HCT116 (cell line): Measurements from ENCODE around the gene DYNLT4.

Experiments used
- POLR2A ChIP-seq: IDR thresholded peaks from 2 replicates; pipeline ENCODE4 v1.7.0; 2011; ENCODE audit warnings: borderline replicate concordance; ENCODE audit not compliant: insufficient read depth, insufficient read length; ENCODE audit errors: extremely low read depth
- RAD21 ChIP-seq: IDR thresholded peaks from 2 replicates; pipeline ENCODE4 v1.6.1; 2012; ENCODE audit warnings: low read depth, mild to moderate bottlenecking
- TCF7L2 ChIP-seq: IDR thresholded peaks from 2 replicates; pipeline ENCODE4 v1.7.0; 2011; ENCODE audit warnings: borderline replicate concordance, inconsistent platforms; ENCODE audit not compliant: insufficient read depth, insufficient read length; ENCODE audit errors: extremely low read depth

DNA sequence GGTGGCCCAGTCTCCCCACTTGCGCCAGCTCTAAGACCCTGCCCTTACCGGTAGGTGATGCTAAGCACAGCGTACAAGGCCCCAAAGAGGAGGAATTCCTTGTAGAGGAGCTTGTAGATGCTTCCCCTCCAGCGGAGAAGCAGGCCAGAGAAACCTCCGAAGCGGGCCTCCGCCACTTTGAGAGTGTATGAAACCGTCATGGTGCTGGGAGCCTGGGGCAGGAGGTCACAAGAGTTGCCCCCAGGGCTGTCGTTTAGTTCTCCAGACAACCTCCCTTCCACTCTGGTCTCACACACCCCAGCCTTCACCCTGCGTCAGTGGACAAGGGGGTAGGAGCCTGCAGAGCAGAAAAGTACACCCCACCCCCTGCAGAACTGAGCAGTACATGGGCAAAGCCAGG is 19.6 kb downstream of the DYNLT4 start:
- TF ChIP-seq POLR2A (no peak), RAD21 (no peak), TCF7L2 (no peak)
